GM19467 (cell line): Measurements from ENCODE around the gene C11orf68.
"Not testable (repeated sequence)": the region's sequence is repeated elsewhere in the genome, so short reads cannot be mapped to it uniquely, and the experiment has no call there.

ENCODE experiments used
- ATAC-seq: cut with Tn5 transposase; IDR thresholded peaks from one replicate; pipeline ENCODE4 v1.9.1; 2021; ENCODE audit warnings: mild to moderate bottlenecking, moderate library complexity; ENCODE audit not compliant: unreplicated experiment

Gene C11orf68

GRCh38 chr11:65915101-65915820, 3.6 kb downstream of the C11orf68 start:
- ATAC-seq, result no peak

- ATAC-seq, result no peak
Measured at GRCh38 chr11:65912845-65913244, 6.0 kb downstream of the C11orf68 start.

GRCh38 chr11:65911682-65912568, 6.9 kb downstream of the C11orf68 start:
- ATAC-seq, result no peak

- no peak for ATAC-seq
Measured at GRCh38 chr11:65907878-65908277, 11.0 kb downstream of the C11orf68 start.

- ATAC-seq, result no peak
Measured at GRCh38 chr11:65906602-65907001, 12.3 kb downstream of the C11orf68 start.

- ATAC-seq, result no peak
Measured at GRCh38 chr11:65903715-65904114, 15.1 kb downstream of the C11orf68 start.

GRCh38 chr11:65903068-65903481, 15.8 kb downstream of the C11orf68 start:
- no peak for ATAC-seq

GRCh38 chr11:65900899-65901180, 18.0 kb downstream of the C11orf68 start:
- ATAC-seq, result no peak

- peak; percentile 70 for ATAC-seq
Measured at GRCh38 chr11:65900125-65900898, 18.6 kb downstream of the C11orf68 start, which contains the start of gene FOSL1. TSS of gene FOSL1 (minus strand) at chr11:65900388. CDS start at chr11:65900339, 49 bp downstream.

GRCh38 chr11:65899356-65900124, 19.3 kb downstream of the C11orf68 start:
- no peak for ATAC-seq

- ATAC-seq, result no peak
Measured at GRCh38 chr11:65898656-65899355, 20.1 kb downstream of the C11orf68 start.

- ATAC-seq, result no peak
Measured at GRCh38 chr11:65897020-65897471, 21.8 kb downstream of the C11orf68 start.

GRCh38 chr11:65896034-65896999, 22.5 kb downstream of the C11orf68 start:
- no peak for ATAC-seq

GRCh38 chr11:65895482-65895981, 23.3 kb downstream of the C11orf68 start:
- no peak for ATAC-seq

- no peak for ATAC-seq
Measured at GRCh38 chr11:65894034-65894591, 24.7 kb downstream of the C11orf68 start.

- no peak for ATAC-seq
Measured at GRCh38 chr11:65892661-65893317, 26.1 kb downstream of the C11orf68 start.

GRCh38 chr11:65892137-65892540, 26.7 kb downstream of the C11orf68 start:
- not testable (repeated sequence) for ATAC-seq
